Fibroblast of the aortic adventitia (primary cell): Measurements from ENCODE around the gene FRY. TPM values are rescaled to one million over a fixed set of nuclear protein-coding genes. Genes with fewer than 3 reads are reported as not detected.
"Not testable (repeated sequence)": the region's sequence is repeated elsewhere in the genome, so short reads cannot be mapped to it uniquely, and the experiment has no call there.

Source experiments
- DNase-seq: peaks from one replicate; pipeline ENCODE4 v3.0.0-alpha.2; 2010; ENCODE audit warnings: low read depth
- H3K4me3 ChIP-seq: 2 replicates; pipeline ENCODE4 v1.5.1; 2011; ENCODE audit warnings: low read depth, mild to moderate bottlenecking, control low read depth, low read length, moderate library complexity
- total RNA-seq: library from RNA; depleted of rRNA; stranded (reverse); fragments of >200 nt; gene quantifications from 2 replicates; pipeline ENCODE4 v1.2.3, GENCODE V29; 2012; ENCODE audit warnings: low replicate concordance
- TF ChIP-seq, protein P1 (sequence below): IDR thresholded peaks from 2 replicates; pipeline ENCODE4 v1.5.1; 2011; ENCODE audit warnings: mild to moderate bottlenecking, low read length, control low read depth, inconsistent platforms; ENCODE audit not compliant: insufficient read depth

The FRY gene
- 4.3 and 4.9 TPM in 2 replicates for total RNA-seq

DNA sequence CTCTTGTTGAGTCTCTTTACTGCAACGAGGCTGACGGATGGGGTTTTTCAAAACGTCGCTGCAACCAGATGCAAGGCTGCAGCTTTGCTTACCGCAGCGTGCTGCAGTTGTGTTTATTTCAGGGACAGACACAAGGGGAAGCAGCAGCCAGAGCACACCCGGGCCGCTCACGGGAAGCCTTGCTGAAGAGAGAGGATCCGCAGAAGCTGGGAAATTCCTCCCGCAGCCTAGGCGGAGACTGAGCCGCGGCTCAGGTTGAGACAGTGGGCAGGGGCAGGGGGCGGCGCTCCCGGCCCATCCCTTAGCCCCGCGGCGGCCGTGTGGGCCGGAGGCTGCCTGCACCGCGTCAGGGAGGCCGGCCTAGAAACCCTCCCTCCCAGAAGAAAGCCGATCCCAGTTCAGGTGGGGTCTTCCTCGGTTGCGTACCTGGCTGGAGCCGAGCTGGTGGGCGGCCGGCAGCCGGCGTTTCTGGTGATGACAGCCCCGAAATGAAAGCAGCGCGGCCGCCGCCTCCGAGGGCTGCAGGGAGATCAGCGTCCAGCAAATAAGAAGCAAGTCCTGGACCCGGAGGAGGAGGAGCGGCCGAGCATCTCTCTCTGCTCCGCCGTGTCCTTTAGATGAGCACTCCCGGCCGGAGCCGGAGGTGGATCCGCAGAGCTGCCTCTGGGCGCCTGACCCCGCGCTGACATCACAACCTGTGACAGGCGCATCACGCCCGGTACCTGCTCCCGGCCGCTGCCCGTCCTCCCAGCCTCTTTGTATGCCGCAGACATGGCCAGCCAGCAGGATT, at the start of gene FRY:
TSS of gene FRY (plus strand) at position 750 of the 790 bp plus-strand sequence. CDS start at position 772, 22 bp downstream.
- TF ChIP-seq, protein P1, sequence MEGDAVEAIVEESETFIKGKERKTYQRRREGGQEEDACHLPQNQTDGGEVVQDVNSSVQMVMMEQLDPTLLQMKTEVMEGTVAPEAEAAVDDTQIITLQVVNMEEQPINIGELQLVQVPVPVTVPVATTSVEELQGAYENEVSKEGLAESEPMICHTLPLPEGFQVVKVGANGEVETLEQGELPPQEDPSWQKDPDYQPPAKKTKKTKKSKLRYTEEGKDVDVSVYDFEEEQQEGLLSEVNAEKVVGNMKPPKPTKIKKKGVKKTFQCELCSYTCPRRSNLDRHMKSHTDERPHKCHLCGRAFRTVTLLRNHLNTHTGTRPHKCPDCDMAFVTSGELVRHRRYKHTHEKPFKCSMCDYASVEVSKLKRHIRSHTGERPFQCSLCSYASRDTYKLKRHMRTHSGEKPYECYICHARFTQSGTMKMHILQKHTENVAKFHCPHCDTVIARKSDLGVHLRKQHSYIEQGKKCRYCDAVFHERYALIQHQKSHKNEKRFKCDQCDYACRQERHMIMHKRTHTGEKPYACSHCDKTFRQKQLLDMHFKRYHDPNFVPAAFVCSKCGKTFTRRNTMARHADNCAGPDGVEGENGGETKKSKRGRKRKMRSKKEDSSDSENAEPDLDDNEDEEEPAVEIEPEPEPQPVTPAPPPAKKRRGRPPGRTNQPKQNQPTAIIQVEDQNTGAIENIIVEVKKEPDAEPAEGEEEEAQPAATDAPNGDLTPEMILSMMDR: peak; percentile 34
- DNase-seq: peak; percentile 50

DNA sequence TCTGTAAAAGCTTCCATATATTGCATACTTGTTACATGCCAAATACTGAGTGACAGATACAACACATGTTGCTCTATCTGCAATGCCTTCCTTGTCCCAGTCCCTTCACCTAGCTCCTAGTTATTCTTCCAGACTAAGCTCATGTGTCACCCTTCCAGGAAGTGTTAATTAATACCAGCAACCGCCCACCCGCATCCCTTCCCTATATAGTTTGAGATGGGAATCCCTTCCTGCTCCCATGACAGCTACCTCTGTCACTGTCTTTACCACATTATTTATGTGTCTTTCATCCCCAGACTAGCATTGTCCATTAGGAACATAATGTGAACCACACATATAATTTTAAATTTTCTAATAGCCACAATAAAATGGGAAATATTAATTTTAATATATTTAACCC, 49.5 kb upstream of the FRY start:
- TF ChIP-seq, protein P1: no peak
- DNase-seq: no peak
- H3K4me3 ChIP-seq: no peak overlapping the region

More for the DNA sequence above, at the start of gene FRY:
- H3K4me3 ChIP-seq: peak within 1 kb of the TSS; percentile 76

DNA sequence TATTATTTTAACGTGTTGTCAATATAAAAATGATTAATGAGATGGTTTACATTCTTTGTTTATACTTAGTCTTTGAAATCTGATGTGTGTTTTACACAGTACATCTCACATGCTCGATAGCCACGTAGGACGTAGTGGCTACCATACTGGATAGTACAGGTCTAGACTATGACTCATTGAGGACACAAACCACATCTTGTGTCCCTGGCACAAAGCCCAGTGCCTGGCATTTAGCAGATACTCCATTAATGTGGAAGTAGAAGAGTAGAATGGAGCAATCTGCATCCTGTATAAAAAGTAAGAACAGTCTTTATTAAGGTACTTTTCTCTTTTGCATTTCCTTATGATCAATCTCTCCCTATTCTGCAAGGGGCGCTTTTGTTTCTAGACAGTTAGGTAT, 49.0 kb upstream of the FRY start:
- DNase-seq: peak; percentile 76
- TF ChIP-seq, protein P1: no peak
- no peak overlapping the region for H3K4me3 ChIP-seq

DNA sequence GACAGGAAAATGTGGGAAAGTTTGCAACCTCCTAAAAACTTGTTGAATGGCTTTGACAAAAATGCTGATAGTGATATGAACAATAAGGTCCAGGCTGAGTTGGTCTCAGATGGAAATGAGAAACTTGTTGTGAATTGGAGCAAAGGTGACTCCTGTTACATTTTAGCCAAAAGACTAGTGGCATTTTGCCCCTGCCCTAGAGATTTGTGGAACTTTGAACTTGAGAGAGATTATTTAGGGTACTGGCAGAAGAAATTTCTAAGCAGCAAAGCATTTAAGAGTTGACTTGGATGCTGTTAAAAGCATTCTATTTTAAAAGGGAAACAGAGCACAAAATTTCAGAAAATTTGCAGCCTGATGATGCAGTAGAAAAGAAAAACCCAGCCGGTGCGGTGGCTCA, 47.9 kb upstream of the FRY start:
- not testable (repeated sequence) for H3K4me3 ChIP-seq, DNase-seq

DNA sequence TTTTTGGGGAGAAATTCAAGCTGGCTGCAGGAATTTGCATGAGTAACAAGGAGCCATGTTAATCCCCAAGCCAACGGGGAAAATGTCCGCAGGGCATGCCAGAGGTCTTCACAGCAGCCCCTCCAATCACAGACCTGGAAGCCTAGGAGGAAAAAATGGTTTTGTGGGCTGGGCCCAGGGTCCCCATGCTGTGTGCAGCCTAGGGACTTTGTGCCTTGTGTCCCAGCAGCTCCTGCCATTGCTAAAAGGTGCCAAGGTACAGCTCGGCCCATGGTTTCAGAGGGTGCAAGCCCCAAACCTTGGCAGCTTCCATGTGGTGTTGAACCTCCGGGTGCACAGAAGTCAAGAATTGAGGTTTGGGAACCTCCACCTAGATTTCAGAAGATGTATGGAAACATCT, 47.2 kb upstream of the FRY start:
- not testable (repeated sequence) for H3K4me3 ChIP-seq, DNase-seq

DNA sequence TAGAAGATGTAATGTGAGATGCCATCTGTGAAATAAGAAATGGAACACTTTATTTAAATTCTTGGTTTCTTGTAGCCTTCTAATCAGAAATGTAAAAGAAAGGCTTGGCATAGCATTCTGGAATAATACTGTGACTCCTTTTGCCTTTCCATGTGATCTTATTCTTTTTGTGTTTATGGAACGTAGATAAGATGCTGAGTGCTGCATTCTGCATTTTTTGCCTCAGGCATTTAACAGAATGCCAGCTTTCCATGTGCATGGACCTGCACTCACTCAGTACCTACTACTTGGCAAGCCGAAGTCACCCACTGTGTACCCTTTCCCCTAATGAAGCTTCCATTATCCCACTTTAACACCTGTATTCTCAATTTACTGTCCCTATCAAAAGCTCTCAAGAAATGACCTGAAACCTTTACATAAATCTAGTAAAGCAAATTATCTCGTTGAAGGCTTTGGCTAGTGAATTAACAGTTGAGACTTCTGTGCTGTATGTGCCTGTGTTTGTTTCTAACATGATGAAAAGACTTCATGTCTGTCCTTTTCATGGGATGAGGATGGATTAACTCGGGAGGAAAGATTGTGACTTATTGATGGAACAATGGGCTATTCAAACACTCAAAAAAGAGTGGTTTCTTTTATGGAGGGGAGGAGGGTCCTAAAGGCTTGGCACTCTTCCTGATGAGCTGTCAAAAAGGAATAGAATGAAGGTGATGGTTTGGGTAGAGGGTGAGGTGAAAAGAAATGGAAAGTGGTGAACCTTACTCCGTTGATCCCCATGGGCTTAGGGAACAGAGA, 44.7 kb upstream of the FRY start:
- H3K4me3 ChIP-seq: no peak overlapping the region
- no peak for DNase-seq
- TF ChIP-seq, protein P1: no peak

DNA sequence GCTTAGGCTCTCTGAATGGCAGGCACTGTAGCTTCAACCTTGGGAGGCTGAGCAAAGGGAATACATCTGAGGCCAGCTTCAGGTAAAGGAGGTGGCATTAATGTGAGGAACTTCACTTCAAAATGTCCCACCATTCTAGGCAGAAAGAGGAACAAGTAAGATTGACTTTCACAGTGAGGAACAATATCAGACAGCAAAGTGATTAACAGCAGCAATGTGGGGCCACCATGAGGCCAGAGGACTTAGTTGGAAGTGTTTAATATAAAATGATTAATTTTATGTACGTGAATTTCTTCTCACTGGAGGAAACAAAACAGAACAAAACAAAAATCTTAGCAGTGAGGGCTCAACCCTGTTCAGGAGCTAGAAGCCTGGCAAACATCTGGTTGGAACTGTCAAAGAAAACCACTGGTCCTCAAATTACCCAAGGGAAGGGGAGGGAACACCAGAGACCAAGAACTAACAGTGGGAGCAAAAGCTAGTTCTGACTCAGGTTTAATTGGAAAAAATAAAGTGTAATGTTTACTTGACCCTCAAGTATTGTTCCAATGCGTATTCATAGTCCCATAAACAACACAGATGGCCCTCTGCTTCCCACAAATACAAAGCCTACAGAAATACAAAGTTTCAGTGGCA, 43.9 kb upstream of the FRY start:
- DNase-seq: no peak
- no peak overlapping the region for H3K4me3 ChIP-seq
- TF ChIP-seq, protein P1: no peak

DNA sequence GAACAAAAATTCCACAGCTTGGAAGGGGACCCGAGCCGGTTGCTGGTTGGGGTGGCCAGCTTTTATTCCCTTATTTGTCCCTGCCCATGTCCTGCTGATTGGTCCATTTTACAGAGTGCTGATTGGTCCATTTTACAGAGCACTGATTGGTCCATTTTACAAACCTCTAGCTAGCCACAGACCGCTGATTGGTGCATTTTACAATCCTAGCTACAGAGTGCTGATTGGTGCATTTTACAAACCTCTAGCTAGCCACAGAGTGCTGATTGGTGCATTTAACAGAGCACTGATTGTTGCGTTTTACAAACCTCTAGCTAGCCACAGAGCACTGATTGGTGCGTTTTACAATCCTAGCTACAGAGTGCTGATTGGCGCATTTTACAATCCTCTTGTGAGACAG, 37.2 kb upstream of the FRY start:
- DNase-seq, H3K4me3 ChIP-seq: not testable (repeated sequence)
